Fibroblast of villous mesenchyme (primary cell): Measurements from ENCODE around the gene TRPC4AP. TPM values are rescaled to one million over a fixed set of nuclear protein-coding genes. Genes with fewer than 3 reads are reported as not detected.

Source experiments
- DNase-seq: peaks from one replicate; pipeline ENCODE4 v3.0.0-alpha.2; 2010; ENCODE audit warnings: low read depth
- H3K4me3 ChIP-seq: 2 replicates; pipeline ENCODE4 v1.5.1; 2011; ENCODE audit warnings: low read depth, mild to moderate bottlenecking, low read length
- CTCF ChIP-seq: IDR thresholded peaks from 2 replicates; pipeline ENCODE4 v1.5.1; 2012; ENCODE audit warnings: low read depth, mild to moderate bottlenecking, low read length; ENCODE audit not compliant: insufficient read depth
- total RNA-seq: library from RNA; depleted of rRNA; stranded (reverse); fragments of >200 nt; gene quantifications from 2 replicates; pipeline ENCODE4 v1.2.3, GENCODE V29; 2012

The TRPC4AP gene
- total RNA-seq, 1 donor = 96.7 TPM

GRCh38 chr20:34978092-34978744, 114.4 kb downstream of the TRPC4AP start:
- TF ChIP-seq CTCF = no peak
- no peak for DNase-seq
- no peak overlapping the region for H3K4me3 ChIP-seq

DNA sequence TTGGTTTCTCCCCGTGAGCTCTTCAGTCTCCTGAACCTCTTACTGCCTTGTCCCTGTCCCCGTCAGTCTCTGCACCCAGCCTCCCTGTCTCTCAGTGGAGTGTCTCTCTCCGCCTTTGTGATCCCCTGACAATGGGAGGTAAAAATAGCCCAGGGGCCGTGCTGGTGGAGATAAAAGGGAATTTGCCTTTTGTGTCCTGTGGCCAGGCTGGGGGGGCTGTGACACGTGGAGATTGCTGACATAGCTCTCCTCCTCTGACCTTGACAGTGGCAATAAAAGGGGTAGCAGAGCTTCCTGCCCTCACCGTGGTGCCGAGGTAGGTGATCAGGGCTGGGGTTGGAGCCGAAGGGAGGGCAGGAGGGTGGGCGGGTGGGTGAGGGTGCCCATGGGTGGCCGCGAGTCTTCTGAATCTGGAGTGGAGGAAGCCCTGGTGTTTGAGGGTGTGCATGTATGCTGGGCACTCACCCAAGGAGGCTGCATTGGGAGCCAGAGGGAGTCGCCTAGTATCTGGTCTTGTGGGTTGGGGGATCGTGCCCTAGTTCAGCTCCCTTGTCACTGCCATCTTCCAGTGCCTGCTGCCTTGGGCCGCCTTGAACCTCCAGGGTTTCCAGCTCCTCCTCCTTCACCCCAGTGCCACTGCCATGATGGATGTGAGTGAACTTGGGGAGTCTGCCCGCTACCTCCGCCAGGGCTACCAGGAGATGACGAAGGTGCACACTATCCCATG, 115.1 kb downstream of the TRPC4AP start:
- no peak for TF ChIP-seq CTCF
- no peak for DNase-seq

DNA sequence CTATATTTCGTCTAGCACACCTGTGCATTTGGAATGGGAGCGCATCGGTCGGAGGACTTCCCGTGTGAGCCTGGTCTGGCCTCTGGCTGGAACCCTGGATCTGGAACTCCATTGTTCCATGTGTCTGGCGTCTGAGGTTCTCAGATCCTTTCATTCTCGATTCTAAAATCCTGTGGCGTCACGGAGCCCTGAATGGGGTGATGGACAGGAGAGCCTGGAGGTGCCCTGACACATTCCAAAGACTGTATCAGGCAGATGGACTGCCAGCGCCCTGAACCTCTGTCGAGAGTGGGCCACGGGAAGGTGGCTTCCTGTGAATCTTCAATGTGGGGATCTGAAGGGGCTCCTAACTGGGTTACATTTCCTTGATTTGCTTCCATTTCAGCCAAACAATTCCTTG, 116.3 kb downstream of the TRPC4AP start:
- DNase-seq = no peak
- TF ChIP-seq CTCF = no peak

More for the DNA sequence above, 115.1 kb downstream of the TRPC4AP start:
- H3K4me3 ChIP-seq = no peak overlapping the region

DNA sequence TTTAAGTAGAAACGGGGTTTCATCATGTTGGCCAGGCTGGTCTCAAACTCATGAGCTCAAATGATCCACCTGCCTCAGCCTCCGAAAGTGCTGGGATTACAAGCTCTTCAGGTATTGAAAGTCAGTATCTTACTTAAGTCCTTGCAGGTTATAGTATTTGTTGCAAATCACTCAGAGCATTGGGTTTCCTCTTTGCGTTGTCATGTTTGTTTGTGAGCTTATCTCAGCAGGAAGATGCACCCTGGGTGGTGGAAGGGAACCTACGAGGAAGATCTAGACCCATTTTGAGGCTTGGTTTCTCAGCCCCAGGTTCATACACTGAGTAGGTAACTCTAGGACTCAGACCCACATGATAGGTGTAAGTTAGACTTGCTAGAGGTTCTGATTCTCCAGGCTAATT, 118.4 kb downstream of the TRPC4AP start:
- DNase-seq = no peak
- no peak for TF ChIP-seq CTCF

More for the DNA sequence above, 116.3 kb downstream of the TRPC4AP start:
- H3K4me3 ChIP-seq = no peak overlapping the region

GRCh38 chr20:34971561-34972235, 120.9 kb downstream of the TRPC4AP start:
- no peak for DNase-seq
- no peak for TF ChIP-seq CTCF
- no peak overlapping the region for H3K4me3 ChIP-seq

More for the DNA sequence above, 118.4 kb downstream of the TRPC4AP start:
- no peak overlapping the region for H3K4me3 ChIP-seq

DNA sequence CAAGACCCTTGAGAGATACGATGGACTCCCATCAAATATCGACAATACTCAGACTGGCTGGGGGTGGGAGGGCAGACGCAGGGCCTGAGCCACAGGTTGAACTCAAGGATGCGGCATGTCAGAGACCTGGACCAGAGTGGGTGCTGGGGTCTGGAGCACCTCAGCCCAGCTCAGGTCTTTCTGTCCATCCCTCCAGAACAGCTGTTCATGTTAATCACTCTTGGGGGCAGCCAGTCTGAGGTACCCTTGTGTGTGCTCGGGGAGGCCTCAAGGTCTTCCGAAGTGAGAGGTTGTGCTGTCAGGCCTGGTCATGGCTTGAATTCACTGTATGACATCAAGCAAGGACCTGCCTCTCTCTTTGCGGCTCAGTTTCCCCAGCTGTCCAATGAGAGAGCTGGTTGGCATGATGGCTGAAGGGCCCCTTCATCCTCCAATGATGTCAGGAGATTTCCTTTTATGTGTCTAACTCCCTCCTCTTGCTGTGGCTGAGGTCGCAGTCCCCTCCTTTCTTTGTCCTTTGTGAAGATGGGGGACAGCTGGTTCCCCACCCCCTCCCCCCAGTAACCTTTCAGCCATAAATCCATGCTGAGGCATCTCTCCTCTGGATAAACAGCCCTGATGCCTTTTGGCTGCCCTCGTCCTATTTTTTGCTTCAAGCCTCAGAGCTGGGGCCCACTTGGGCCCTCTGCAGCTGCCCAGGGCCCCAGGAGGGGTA, 121.6 kb downstream of the TRPC4AP start:
- TF ChIP-seq CTCF = no peak
- H3K4me3 ChIP-seq = no peak overlapping the region
- no peak for DNase-seq
